Activated CD8-positive, alpha-beta memory T cell treated with anti-CD3 and anti-CD28 coated beads, Interleukin-2, amount 50 U/mL, for 4 hours (primary cell): ENCODE results near the gene KCNJ12.
"Not testable (repeated sequence)": the region's sequence is repeated elsewhere in the genome, so short reads cannot be mapped to it uniquely, and the experiment has no call there.

Source experiments
- DNase-seq: peaks from one replicate; pipeline ENCODE4 v3.0.0-alpha.2; 2020

Gene KCNJ12

DNA sequence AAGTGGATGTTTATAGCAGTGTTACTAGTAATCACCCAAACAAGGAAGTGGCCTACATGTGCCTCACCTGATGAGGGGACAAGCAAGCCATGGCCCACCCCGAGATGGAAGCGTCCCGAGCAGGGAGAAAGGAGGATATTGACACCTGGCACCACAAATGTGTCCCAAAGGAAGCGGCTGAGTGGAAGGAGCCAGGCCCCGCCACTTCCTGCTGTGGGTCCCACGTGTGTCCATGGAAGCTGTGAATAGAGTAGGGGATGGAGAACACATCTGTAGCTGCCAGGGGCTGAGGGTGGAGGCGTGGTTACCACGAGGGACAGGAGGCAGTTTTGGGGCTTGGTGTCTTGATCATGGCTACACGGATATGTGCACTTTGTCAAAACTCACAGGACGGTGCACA, 49.2 kb downstream of the KCNJ12 start:
- no peak for DNase-seq

GRCh38 chr17:21425736-21426135, 49.6 kb downstream of the KCNJ12 start:
- no peak for DNase-seq

- DNase-seq = not testable (repeated sequence)
Observed at GRCh38 chr17:21426246-21426645, 50.1 kb downstream of the KCNJ12 start.

DNA sequence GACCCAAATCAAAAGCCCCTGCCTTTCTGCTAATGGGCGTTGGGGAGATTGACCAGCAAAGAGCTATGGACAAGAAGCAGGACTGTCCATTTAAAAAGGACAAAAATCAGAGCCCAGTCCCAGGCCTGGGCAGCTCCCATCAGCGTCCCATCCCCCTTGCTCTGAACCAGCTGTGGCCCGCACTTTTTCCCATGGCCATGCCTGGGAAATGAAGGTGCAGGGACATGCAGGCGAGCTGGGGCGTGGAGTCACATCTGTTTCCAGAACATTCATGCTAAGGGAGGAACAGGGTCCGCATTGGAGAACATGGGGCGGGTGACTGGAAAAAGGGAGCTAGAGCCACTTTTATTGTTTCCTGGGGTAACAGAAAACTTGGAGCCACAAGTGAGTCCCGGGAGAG, 50.7 kb downstream of the KCNJ12 start:
- not testable (repeated sequence) for DNase-seq

DNA sequence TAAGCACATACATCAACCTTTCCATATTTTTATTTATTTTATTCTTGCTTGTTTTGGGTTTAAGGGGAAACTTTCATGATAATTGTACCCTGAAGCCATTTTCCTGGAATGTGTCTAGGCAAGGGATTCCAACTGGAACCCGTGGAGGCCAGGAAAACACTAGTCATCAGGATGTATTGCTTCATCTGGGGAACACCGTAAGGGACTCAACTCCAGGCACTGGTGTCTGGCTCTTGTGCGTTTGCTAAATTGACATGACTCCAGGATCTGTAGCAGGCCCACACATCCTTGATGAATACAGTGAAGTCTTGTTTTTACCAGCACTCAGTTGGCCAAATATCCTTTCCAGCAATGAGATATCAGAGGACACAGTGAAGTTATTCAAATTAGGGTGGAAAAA, 51.6 kb downstream of the KCNJ12 start:
- not testable (repeated sequence) for DNase-seq

- DNase-seq = not testable (repeated sequence)
Observed at GRCh38 chr17:21428752-21429424, 52.7 kb downstream of the KCNJ12 start.

DNA sequence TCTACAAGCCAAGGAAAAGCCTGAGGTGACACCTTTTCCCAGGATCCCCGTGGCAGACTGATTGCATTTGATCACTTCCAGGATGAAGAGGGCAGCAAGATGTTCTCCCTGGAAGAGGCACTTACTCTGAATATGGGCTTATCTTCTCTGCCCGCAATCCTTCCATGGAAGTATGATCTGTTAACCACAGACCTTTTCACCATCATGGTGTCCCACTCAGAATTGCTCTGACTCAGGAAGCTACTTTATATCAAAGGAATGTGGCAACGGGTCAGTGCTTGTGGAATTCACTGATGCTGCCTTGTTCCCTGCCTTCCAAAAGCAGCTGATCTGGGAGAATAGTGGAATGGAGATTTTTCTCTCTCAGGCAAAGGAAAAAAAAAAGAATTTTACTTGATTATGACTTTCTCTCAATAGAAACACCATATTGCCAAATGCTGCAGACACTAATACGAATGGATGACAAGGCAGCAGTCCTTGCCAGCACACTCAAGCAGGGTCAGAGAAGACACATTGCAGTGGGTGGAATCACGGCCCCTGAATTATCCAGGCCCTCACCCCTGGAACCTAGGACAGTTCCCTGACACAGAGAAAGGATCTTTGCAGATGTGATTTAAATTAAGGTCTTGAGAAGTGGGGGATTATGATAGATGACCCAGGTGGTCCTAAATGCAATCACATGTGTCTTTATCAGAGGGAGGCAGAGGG, 53.9 kb downstream of the KCNJ12 start:
- DNase-seq = not testable (repeated sequence)

GRCh38 chr17:21433971-21434370, 57.8 kb downstream of the KCNJ12 start:
- DNase-seq = not testable (repeated sequence)

GRCh38 chr17:21434976-21435375, 58.8 kb downstream of the KCNJ12 start:
- not testable (repeated sequence) for DNase-seq

DNA sequence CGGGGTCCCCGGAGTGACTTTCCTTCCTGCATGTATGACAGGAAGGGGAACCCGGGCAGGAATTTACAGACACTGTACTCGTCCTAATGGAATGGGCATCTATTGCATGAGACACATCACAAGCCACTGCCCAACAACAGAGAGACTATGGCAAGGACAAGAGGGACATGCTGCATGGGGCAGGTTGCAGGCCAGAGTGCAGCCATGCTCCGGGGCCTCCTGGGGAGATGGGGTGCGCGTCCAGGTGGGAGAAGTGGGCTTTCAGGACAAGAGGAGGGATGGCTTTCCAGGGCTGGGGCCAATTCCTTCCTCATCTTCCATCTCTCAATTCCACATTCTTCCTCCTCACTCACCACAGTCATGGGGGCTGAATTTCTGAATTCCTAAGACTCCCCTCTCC, 60.3 kb downstream of the KCNJ12 start:
- DNase-seq = not testable (repeated sequence)

GRCh38 chr17:21436883-21437836, 61.0 kb downstream of the KCNJ12 start:
- DNase-seq = not testable (repeated sequence)

DNA sequence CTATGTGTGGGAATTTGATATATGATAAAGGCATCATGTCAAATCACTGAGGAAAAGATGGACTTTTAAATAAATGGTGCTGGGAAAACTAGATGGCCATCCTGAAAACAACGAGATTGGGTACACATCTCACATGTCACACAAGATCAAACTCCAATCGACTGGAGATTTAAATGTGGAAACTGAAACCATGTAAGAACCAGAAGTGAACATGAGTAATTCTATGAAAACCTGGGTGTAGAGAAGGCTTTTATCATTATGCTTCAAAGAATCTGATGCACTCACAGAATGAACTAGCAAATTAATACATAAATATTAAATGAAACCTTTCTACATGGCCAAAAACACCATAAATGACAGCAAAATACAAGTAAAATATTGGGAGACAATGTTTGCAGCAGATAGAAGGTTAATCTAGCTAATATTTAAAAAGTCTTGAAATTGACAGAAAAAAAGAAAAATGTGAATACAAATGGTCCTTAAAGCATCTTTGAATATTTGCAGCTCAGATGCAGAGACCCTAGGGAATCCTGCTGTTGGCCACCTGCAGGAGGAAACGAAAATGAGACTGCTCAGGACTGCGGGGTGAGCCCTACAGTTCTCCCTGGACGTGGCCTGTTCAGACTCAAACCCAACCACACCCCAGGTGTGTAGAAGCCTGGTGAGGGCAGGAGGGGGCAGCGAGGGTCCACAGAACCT, 62.3 kb downstream of the KCNJ12 start:
- DNase-seq = not testable (repeated sequence)

- DNase-seq = not testable (repeated sequence)
Observed at GRCh38 chr17:21439015-21439336, 62.8 kb downstream of the KCNJ12 start.

DNA sequence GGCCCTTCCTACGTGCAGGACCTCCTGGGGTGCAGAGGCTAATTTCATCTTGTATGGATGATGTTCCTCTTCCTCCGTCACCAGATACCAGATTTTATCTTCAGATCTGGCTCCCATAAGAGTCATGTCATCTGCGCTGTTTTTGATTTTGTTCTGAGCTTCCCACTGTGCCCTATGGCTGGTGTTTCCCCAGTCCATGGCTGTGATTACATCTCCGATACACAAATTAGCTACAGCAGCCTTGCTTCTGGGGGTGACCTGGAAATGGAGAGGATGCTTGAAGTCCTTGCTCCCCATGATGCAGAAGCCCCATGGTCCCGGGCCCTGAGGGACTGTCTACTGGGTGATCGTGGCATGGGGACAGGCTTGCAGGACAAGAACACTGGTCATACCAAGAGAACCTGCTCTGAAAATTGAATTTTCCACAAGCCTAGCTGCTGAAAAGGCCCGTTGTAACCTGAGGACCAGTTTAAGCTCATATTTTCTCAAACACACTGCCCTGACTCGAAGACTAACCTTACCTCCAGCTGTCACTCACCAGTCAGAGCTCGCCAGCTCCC, 69.0 kb downstream of the KCNJ12 start:
- no peak for DNase-seq

- DNase-seq = not testable (repeated sequence)
Observed at GRCh38 chr17:21447552-21447951, 71.4 kb downstream of the KCNJ12 start.

GRCh38 chr17:21449891-21450290, 73.7 kb downstream of the KCNJ12 start:
- DNase-seq = not testable (repeated sequence)

DNA sequence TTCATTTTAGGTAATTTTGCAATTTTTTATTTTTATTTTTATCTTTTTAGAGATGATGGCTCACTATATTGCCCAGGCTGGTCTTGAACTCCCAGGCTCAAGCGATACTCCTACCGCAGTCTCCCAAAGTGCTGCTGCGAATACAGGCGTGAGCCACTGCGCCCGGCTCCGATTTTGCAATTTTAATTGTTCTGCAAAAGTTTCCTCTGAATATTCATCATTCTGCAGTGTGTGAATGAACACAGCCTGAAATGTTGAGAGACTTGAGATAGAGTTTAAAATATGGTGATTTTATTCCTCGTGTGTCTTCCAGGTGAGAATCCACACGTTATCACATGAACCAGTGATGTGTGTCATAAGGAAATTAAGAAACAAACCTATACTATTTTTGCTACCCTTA, 75.8 kb downstream of the KCNJ12 start:
- no peak for DNase-seq

- no peak for DNase-seq
Observed at GRCh38 chr17:21452377-21453143, 76.4 kb downstream of the KCNJ12 start.

DNA sequence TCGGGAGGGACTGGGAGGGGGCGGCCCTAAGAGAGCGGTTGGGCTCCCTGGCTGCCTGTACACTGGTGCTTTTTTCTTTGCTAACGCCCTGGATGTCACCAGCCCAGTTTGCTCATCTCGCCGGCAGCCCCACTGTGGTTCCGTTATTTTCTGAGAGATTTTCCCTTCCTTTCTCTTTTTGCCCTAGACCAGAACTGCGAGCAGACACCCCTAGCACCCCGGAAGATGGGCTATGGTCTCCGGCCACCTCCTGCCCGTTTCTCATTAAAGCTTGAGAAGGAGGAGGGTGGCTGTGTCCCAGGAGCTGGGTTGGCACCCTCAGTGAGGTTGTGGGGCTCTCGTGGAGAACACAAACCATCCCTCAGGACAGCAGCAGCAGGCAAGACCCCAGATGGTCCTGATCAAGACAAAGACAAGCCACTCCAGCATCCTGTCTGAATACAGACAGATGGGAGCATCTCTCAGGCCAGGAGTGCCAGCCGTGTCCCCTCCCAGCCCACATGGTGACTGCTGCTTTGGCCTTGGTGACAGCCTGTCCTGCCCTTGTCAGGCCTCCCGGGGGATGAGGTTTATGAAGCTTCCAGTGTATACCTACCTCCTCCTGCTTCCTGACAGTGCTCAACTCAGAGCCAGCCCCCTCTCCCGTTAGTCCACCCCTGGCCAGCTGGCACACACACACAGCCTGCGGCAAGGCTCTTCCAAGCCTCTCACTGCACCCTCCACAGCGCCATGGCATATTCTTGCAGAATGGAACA, 77.2 kb downstream of the KCNJ12 start:
- DNase-seq = no peak

- DNase-seq = not testable (repeated sequence)
Observed at GRCh38 chr17:21454006-21454405, 77.8 kb downstream of the KCNJ12 start.

DNA sequence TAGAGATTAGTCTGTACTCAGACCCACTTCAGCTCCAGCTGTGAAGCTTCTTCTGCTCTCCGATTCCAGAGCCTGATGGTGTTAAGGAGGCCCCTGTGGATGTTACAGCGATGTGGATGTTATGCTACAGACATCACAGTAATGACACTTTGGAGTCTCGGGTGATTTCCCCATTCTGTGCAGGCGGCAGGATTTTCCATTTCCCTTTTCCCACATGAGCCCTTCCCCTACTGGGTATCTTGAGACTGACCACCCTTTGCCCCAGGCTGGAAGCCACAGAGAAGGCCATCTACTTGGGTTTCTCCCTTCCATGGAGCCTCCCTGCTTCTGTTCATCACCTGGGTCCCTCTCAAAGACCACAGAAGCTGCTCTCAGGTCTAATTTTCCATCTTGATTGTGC, 78.3 kb downstream of the KCNJ12 start:
- DNase-seq = no peak
